Fibroblast of pulmonary artery (primary cell): ENCODE data around the gene CBLL1.

ENCODE experiments used
- DNase-seq: peaks from one replicate; pipeline ENCODE4 v3.0.0-alpha.2; 2010; ENCODE audit warnings: low read depth
- H3K4me3 ChIP-seq: replicated peaks from 2 replicates; pipeline ENCODE4 v1.5.1; 2011; ENCODE audit warnings: low read depth, mild to moderate bottlenecking, control low read depth, low read length, moderate library complexity
- TF ChIP-seq, protein P1 (sequence below): IDR thresholded peaks from 2 replicates; pipeline ENCODE4 v1.5.1; 2011; ENCODE audit warnings: mild to moderate bottlenecking, control low read depth, low read length, inconsistent platforms; ENCODE audit errors: missing control alignments

The CBLL1 gene

DNA sequence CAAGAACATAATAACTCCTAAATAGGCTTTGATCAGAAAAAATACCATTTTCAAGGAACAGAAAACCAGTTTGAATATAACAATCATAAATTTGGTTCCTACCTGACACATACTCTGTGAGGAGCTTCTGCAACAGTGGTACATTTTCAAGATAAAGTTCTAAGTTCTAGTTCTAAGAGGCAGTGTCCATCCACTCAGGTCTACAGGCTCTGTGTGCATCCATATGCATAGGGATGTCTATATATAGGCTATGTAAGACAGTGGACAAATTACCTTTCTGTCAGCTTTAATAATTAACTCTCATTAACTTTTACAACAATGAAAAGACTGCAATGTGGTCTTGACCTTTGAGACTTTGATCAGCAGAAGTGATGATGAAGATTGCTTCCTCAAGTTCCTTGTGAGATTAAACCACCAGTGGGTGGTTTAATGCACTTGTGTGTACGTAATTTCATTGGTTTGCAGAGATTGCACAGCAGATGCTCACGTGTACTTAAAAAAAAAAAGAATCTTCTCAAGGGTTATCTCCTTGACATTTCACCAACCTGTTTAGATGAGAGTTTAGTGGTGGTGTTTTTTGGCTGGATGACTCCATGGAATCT lies 59.2 kb downstream of the CBLL1 start, which contains the start of gene SLC26A3:
SLC26A3 (minus strand) TSS at position 215 of the 602 bp plus-strand sequence. CDS start 8,714 bp downstream, outside the sequence.
- no peak for DNase-seq
- TF ChIP-seq, protein P1, sequence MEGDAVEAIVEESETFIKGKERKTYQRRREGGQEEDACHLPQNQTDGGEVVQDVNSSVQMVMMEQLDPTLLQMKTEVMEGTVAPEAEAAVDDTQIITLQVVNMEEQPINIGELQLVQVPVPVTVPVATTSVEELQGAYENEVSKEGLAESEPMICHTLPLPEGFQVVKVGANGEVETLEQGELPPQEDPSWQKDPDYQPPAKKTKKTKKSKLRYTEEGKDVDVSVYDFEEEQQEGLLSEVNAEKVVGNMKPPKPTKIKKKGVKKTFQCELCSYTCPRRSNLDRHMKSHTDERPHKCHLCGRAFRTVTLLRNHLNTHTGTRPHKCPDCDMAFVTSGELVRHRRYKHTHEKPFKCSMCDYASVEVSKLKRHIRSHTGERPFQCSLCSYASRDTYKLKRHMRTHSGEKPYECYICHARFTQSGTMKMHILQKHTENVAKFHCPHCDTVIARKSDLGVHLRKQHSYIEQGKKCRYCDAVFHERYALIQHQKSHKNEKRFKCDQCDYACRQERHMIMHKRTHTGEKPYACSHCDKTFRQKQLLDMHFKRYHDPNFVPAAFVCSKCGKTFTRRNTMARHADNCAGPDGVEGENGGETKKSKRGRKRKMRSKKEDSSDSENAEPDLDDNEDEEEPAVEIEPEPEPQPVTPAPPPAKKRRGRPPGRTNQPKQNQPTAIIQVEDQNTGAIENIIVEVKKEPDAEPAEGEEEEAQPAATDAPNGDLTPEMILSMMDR: no peak
- no peak within 1 kb of the TSS for H3K4me3 ChIP-seq

DNA sequence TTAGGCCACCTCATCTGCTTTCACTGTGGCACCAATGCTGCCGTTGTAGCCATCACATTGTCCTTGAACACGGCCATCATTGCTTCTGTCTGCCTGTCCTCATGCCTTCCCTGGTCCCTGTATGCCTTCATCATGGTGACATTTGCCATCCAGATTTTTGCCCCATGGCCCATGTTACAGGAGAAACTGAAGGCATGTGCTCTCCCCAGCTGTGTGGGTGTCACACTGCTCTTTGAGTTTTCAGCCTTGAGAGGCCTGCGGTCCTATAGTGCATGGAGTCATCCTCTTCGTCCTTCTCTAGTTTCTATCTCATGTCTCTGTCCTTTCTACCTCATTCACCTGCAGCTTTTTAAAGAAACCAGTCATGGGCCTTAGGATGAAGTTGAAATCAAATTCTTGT lies 65.2 kb downstream of the CBLL1 start:
- TF ChIP-seq, protein P1: no peak
- DNase-seq: no peak

DNA sequence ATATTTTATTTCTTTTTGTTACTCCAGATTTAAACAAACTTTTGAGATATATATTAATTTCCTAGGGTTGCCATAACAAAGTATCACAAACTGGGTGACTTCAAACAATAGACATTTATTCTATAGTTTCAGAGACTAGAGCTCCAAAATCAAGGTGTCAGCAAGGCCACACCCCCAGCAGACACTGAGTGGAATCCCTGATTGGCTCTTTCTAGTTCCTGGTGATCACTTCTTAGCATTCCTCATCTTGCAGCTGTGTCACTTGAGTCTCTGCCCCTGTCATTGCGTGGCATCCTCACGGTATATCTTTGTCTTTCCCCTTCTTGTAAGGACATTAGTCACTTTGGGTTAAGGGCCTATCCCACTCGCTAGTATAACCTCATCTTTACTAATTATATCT lies 66.7 kb downstream of the CBLL1 start:
- no peak for DNase-seq
- H3K4me3 ChIP-seq: no peak overlapping the region
- TF ChIP-seq, protein P1: no peak

More for the DNA sequence above, 65.2 kb downstream of the CBLL1 start:
- H3K4me3 ChIP-seq: no peak overlapping the region
